IPS-20b (cell line): ENCODE data around the gene ALKBH8.
"Not testable (repeated sequence)": the region's sequence is repeated elsewhere in the genome, so short reads cannot be mapped to it uniquely, and the experiment has no call there.

Experiments
- H3K27ac ChIP-seq: one replicate; pipeline ENCODE4 v1.5.1; 2013; ENCODE audit warnings: low read length
- H3K27me3 ChIP-seq: 2 replicates; pipeline ENCODE4 v1.6.1; 2013; ENCODE audit warnings: mild to moderate bottlenecking, low read length, inconsistent platforms; ENCODE audit not compliant: insufficient read depth
- H3K36me3 ChIP-seq: 2 replicates; pipeline ENCODE4 v1.6.1; 2013; ENCODE audit warnings: low read depth, mild to moderate bottlenecking, inconsistent platforms, low read length, moderate library complexity; ENCODE audit not compliant: insufficient read depth
- H3K4me1 ChIP-seq: 2 replicates; pipeline ENCODE4 v1.6.1; 2013; ENCODE audit warnings: mild to moderate bottlenecking, control low read depth, inconsistent platforms, low read length, moderate library complexity; ENCODE audit not compliant: insufficient read depth
- H3K4me3 ChIP-seq: 2 replicates; pipeline ENCODE4 v1.5.1; 2013; ENCODE audit warnings: mild to moderate bottlenecking, low read length, inconsistent platforms
- H3K9ac ChIP-seq: 2 replicates; pipeline ENCODE4 v1.6.1; 2013; ENCODE audit warnings: low read depth, mild to moderate bottlenecking, inconsistent platforms, low read length, moderate library complexity
- H3K9me3 ChIP-seq: 2 replicates; pipeline ENCODE4 v1.6.1; 2013; ENCODE audit warnings: mild to moderate bottlenecking, low read depth, low read length, inconsistent platforms; ENCODE audit not compliant: insufficient read depth

The ALKBH8 gene

DNA sequence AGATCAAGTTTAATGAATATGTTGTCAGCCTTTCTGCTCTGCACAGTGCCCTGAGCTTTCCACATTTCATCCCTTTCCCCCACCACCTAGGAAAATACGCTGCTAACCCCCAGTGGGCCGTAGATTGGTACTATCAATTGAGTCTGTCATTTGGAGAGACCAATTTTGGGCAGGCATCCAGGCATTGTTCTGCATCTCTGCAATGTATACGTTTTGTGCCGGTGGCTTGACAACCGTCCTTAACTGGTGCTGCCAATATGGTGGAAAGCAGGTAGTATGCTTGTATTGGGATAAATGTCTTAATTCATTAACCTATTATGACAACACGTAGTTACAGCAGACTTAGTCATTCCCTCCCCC lies 26.7 kb upstream of the ALKBH8 start:
- H3K4me3 ChIP-seq = peak overlapping the region; percentile 87; the same call in 1 of the 2 replicates

GRCh38 chr11:107591378-107592230 lies 26.1 kb upstream of the ALKBH8 start:
- Histone ChIP-seq H3K4me3 (peak overlapping the region; percentile 87), H3K9ac (no peak overlapping the region), H3K27ac (no peak overlapping the region), H3K36me3 (no peaks in the 10 kb centered on the region), H3K27me3 (peaks cover 95% of the 10 kb centered on the region), H3K4me1 (peaks cover 12% of the 10 kb centered on the region; the same call in 1 of the 2 replicates), H3K9me3 (no peaks in the 10 kb centered on the region)

More for the DNA sequence above, 26.7 kb upstream of the ALKBH8 start:
- peaks cover 12% of the 10 kb centered on the region; the same call in 1 of the 2 replicates for H3K4me1 ChIP-seq
- H3K27ac ChIP-seq = no peak overlapping the region
- no peak overlapping the region for H3K9ac ChIP-seq
- H3K36me3 ChIP-seq = no peaks in the 10 kb centered on the region
- H3K27me3 ChIP-seq = peaks cover 89% of the 10 kb centered on the region
- H3K9me3 ChIP-seq = no peaks in the 10 kb centered on the region

DNA sequence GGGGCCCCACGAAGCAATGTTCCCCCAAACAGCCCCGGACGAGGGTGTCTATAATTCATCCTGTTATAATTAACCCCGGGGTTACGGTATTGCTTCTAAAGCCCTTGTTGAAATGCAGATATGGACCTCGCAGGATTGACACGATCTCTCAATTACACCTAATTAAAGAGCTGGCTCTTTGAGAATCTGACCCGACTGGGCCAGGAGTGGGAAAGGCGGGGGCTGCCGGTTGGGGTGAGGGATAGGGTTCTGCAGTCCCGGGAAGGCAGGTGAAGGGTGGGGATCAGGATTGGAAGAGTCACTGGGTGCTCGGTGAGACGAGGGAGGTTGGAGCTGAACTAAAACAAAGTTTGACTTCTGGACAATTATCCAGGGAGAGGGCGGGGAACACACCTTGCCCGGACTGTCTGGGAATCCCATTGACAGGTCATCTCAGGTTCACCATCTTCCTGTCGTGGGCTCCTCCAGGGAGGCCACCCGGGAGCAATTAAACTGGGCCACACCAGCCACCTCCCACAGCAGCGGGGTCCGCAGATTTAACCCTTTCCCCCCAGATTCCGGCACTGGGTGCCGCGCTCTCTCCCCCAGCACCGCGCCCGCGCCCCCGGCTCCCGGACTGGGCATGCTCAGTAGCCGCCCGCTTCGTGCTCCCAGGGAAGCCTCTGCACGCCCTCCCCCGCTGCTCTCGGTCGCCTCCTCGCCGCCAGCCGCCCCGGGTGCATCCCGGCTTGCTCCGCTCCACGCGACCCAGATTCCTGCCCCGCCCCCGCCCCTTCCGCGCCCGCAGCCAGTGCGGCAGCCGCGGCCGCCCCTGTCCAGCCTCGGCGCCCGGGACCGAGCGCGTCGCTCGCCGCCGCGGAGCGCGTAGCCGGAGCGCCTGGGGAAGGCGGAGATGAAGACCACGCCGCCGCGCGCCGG lies 25.2 kb upstream of the ALKBH8 start, which contains the start of gene ELMOD1:
Gene ELMOD1, plus strand, starts transcription at position 688 of the 918 bp plus-strand sequence. CDS start 27,043 bp downstream, outside the sequence.
- peaks cover 98% of the 10 kb centered on the region for H3K27me3 ChIP-seq
- no peaks in the 10 kb centered on the region for H3K36me3 ChIP-seq
- H3K9ac ChIP-seq = no peak within 1 kb of the TSS
- peak within 1 kb of the TSS; percentile 87 for H3K4me3 ChIP-seq
- peaks cover 12% of the 10 kb centered on the region; the same call in 1 of the 2 replicates for H3K4me1 ChIP-seq
- no peaks in the 10 kb centered on the region for H3K9me3 ChIP-seq
- H3K27ac ChIP-seq = no peak within 1 kb of the TSS

GRCh38 chr11:107587306-107587979 lies 21.9 kb upstream of the ALKBH8 start:
- Histone ChIP-seq H3K36me3 (no peaks in the 10 kb centered on the region), H3K27me3 (peaks cover 67% of the 10 kb centered on the region), H3K9ac (no peak overlapping the region), H3K27ac (no peak overlapping the region), H3K4me3 (no peak overlapping the region), H3K9me3 (no peaks in the 10 kb centered on the region), H3K4me1 (peaks cover 3% of the 10 kb centered on the region; the same call in 1 of the 2 replicates)

GRCh38 chr11:107583629-107584195 lies 18.2 kb upstream of the ALKBH8 start:
- no peaks in the 10 kb centered on the region; the same call in 1 of the 2 replicates for H3K4me1 ChIP-seq
- H3K27me3 ChIP-seq = peaks cover 30% of the 10 kb centered on the region
- no peaks in the 10 kb centered on the region for H3K36me3 ChIP-seq
- H3K4me3 ChIP-seq = no peak overlapping the region
- H3K9me3 ChIP-seq = no peaks in the 10 kb centered on the region
- H3K27ac ChIP-seq = no peak overlapping the region
- H3K9ac ChIP-seq = no peak overlapping the region

DNA sequence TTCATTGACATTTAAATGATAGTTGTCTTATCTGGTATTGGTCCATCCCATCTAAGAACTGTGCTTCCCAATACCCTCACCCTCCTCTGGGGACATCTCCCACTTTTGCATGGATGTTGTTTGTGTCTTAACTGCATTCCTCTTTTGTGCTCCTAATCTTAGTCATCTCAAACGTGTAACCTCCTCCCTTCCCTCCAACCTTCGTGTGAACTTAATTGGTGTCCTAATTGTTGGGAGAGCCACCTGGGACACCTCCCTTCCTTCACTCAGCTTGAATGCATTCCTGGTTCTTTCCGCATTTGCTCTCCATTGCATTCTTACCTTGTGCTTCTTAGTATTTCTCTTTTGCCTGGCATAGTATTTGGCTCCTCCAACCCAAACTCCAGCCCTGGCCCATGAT lies 15.6 kb upstream of the ALKBH8 start:
- Histone ChIP-seq H3K27ac (no peak overlapping the region), H3K9ac (no peak overlapping the region), H3K36me3 (no peaks in the 10 kb centered on the region), H3K4me3 (no peak overlapping the region), H3K27me3 (peaks cover 4% of the 10 kb centered on the region), H3K9me3 (no peaks in the 10 kb centered on the region), H3K4me1 (no peaks in the 10 kb centered on the region; the same call in 1 of the 2 replicates)

GRCh38 chr11:107579169-107579568 lies 13.6 kb upstream of the ALKBH8 start:
- H3K36me3 ChIP-seq, H3K4me1 ChIP-seq, H3K4me3 ChIP-seq, H3K9me3 ChIP-seq, H3K27ac ChIP-seq, H3K9ac ChIP-seq, H3K27me3 ChIP-seq: not testable (repeated sequence)

DNA sequence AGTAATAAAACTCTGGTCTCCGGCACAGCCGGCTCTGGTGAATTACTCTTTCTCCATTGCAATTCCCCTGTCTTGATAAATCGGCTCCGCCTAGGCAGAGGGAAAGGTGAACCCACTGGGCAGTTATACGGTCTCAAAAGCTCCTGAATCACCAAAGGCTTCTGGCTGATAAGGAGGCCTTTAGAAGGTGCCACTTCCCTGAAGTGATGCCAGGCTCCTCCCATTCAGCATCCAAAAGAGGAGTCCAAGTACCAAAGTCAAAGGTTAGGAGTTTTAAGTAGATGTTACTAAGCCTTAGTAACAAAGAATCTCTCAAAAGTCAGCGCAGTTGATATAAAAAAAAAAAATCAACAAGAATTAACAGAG lies 11.8 kb upstream of the ALKBH8 start:
- Histone ChIP-seq H3K27ac (no peak overlapping the region), H3K27me3 (no peaks in the 10 kb centered on the region), H3K9ac (no peak overlapping the region)

GRCh38 chr11:107576497-107577345 lies 11.2 kb upstream of the ALKBH8 start:
- H3K27ac ChIP-seq = not testable (repeated sequence)

More for the DNA sequence above, 11.8 kb upstream of the ALKBH8 start:
- H3K4me1 ChIP-seq = no peaks in the 10 kb centered on the region; the same call in 1 of the 2 replicates
- H3K4me3 ChIP-seq = no peak overlapping the region
- no peaks in the 10 kb centered on the region for H3K9me3 ChIP-seq
- no peaks in the 10 kb centered on the region for H3K36me3 ChIP-seq

DNA sequence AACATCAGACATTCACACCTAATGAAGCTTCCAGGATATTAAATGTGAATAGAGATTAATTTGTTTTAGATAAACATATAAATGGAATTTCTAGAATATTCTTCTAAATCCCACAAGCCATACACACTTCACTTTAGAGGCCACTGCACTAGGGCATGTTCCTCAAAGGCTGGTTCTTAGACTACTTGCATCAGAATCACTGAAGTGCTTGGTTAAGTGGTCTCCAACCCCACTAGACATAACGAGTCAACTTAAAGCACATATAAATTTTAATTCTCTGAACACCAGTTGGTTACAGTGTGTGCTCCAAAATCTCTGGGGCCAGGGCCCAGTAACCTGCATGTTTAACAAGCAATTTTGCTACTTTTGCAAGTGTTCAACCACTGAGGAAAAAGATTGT lies 7.9 kb upstream of the ALKBH8 start:
- no peaks in the 10 kb centered on the region for H3K9me3 ChIP-seq
- no peak overlapping the region for H3K27ac ChIP-seq
- H3K4me3 ChIP-seq = no peak overlapping the region
- H3K4me1 ChIP-seq = no peaks in the 10 kb centered on the region
- H3K9ac ChIP-seq = no peak overlapping the region
- H3K36me3 ChIP-seq = no peaks in the 10 kb centered on the region
- H3K27me3 ChIP-seq = no peaks in the 10 kb centered on the region

More at GRCh38 chr11:107576497-107577345, 11.2 kb upstream of the ALKBH8 start:
- not testable (repeated sequence) for H3K27me3 ChIP-seq, H3K4me3 ChIP-seq, H3K36me3 ChIP-seq, H3K9me3 ChIP-seq, H3K9ac ChIP-seq, H3K4me1 ChIP-seq
